Activated CD4-positive, alpha-beta T cell treated with anti-CD3 and anti-CD28 coated beads, Interleukin-2, amount 50 U/mL, for 24 hours (primary cell): ENCODE results near the gene HSCB.
"Not testable (repeated sequence)": the region's sequence is repeated elsewhere in the genome, so short reads cannot be mapped to it uniquely, and the experiment has no call there.

Source experiments
- DNase-seq, 2 donors: peaks; one replicate each; pipeline ENCODE4 v3.0.0-alpha.2; 2020; ENCODE audit warnings: low read depth in 1 of 2, low spot score in 1 of 2

Gene HSCB

DNA sequence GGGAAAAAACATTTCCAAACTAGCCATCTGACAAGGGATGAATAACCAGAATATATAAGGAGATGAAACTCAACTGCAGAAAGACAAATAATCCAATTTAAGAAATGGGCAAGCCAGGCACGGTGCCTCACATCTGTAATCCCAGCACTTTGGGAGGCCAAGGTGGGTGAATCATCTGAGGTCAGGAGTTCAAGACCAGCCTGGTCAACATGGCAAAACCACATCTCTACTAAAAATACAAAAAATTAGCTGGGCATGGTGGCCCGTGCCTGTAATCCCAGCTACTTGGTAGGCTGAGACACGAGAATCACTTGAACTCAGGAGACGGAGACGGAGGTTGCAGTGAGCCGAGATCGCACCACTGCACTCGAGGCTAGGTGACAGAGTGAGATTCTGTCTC is 3.0 kb upstream of the HSCB start:
- DNase-seq = not testable (repeated sequence)

DNA sequence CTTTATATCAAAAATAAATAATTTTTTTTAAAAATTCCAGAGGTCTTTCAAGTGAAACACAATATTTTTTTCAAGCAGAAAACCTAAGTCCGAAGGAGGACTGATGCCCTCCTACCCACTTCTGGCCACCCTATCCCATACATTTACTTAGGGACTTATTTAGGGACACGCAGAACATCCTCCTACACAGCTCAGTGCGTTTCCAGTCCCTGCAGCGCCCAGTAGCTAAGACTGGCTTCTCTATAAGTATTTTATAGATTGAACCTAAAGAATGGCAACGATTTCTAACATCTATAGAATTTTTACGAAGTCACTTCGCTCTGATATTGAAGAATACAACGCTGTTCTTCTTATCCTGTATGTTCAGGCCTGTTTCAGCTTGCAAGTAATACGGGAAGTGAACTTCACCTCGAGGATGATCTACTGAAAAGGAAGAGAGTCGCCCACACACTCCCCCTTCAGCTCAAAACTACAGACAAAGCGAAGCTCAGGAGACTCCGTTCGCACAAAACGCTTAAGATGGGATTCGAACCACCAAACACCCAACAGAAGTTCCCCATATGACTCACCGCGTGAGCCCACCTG is 547 bp upstream of the HSCB start:
- no peak for DNase-seq

DNA sequence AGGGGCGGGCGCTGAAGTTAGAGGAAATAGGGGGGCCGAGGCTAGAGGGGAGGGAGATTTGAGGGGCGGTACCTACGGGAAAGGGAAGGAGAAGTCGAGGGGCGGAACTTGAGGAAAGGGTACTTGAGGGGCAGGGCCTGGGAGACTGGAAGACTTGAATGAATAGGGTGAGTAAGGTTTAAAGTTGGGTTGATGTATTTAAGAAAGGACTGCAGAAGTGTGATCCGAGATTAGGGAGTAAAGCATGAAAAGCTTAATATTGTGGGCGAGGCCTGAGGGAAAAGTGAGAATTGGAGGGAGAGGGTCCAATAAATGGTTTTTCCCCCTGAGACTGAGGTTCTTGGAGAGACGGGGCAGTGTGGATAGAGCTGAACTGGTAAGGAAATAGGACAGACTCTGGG is 723 bp downstream of the HSCB start:
- DNase-seq = no peak

GRCh38 chr22:28743852-28744251 is 2.0 kb downstream of the HSCB start:
- DNase-seq = no peak

- no peak for DNase-seq
Observed at GRCh38 chr22:28750471-28750881, 8.6 kb downstream of the HSCB start.

DNA sequence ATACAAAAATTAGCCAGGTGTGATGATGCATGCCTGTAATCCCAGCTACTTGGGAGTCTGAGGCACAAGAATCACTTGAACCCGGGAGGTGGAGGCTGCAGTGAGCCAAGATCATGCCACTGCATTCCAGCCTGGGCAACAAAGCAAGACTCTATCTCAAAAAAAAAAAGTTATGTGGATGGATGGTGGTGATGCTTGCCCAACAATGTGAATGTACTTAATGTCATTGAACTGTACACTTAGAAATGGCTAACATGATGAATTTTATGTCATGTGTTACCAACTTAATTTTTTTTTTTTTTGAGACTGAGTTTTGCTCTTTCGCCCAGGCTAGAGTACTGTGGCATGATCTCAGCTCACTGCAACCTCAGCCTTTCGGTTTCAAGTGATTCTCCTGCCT is 12.7 kb downstream of the HSCB start:
- DNase-seq = not testable (repeated sequence)

GRCh38 chr22:28759861-28760560 is 18.2 kb downstream of the HSCB start:
- no peak for DNase-seq

- no peak for DNase-seq
Observed at GRCh38 chr22:28761449-28761755, 19.6 kb downstream of the HSCB start.

DNA sequence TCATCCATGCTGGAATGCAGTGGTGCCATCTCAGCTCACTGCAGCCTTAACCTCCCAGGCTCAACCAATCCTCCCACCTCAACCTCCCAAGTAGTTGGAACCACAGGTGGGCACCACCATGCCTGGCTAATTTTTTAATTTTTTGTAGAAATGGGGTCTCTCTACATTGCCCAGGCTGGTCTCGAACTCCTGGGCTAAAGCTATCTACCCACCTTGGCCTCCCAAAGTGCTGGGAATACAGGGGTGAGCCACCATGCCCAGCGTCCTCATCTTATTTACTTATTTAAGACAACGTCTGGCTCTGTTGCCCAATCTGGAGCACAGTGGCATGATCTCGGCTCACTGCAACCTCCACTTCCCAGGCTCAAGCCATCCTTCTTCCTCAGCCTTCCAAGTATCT is 20.2 kb downstream of the HSCB start:
- DNase-seq = not testable (repeated sequence)

DNA sequence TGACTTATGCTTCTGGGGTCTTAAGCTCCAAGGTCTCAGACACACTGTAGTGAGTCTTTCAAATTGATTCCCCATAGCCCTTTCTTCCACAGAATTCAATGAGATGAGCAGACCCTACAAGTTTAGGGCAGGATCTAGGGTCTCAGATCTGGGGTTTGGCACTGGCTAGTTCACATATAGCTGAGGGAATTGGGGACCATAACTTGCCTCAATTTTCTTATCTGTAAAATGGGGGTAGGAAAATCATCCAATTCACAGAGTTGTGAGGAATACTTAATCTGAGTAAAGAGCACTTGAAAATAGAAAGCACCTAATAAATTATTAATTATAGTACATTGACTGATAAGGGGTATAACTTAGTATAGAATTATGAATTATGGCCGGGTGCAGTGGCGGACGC is 24.8 kb downstream of the HSCB start:
- no peak for DNase-seq

DNA sequence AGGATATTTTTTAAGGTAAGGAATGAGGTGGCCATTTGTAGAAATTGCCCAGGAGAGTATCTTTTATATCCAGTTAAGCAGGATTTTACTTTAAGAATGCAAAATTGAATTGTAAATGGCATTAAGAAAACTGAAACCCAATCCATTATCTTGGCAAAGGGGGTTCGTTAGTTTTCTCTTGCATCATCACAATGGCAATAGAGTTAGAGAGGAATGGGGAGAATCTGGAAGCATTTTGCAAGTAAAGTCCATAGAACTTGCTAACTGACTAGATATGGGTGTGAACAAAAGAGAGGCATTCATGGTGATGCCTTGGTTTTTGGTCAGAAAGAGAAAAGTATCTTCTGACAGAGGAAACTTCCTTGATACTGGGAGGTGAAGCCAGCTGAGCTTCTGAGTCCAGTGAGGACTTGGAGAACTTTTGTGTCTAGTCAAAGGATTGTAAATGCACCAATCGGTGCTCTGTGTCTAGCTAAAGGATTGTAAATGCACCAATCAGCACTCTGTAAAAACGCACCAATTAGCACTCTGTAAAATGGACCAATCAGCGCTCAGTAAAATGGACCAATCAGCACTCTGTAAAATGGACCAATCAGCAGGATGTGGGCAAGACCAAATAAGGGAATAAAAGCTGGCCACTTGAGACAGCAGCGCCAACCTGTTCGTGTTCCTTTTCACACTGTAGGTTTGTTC is 27.0 kb downstream of the HSCB start:
- no peak for DNase-seq

GRCh38 chr22:28769394-28770085 is 27.7 kb downstream of the HSCB start:
- DNase-seq = no peak

DNA sequence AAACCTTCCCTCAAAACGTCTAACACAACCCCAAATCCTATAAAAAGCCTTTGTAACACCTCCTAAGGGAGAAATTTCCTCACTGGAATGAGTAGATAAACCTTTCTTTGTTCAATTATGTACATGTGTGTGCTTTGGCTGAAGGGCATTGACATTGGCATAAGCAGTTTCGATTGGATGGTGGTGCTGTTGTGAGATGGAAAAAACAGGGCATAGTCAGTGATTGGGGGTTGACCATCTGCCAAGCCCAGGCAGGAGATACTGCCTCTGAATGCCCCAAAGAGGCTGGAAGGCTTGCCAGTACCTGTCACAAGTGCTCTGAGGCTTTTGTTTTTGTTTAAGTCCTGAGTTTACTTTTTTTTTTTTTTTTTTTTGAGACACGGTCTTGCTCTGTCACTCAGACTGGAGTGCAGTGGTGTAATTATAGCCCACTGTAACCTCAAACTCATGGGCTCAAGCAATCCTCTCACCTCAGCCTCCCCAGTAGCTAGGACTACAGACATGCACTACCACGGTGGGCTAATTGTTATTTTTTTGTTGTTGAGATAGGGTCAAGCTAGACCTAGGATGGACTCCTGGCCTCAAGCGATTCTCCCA is 29.5 kb downstream of the HSCB start:
- no peak for DNase-seq

DNA sequence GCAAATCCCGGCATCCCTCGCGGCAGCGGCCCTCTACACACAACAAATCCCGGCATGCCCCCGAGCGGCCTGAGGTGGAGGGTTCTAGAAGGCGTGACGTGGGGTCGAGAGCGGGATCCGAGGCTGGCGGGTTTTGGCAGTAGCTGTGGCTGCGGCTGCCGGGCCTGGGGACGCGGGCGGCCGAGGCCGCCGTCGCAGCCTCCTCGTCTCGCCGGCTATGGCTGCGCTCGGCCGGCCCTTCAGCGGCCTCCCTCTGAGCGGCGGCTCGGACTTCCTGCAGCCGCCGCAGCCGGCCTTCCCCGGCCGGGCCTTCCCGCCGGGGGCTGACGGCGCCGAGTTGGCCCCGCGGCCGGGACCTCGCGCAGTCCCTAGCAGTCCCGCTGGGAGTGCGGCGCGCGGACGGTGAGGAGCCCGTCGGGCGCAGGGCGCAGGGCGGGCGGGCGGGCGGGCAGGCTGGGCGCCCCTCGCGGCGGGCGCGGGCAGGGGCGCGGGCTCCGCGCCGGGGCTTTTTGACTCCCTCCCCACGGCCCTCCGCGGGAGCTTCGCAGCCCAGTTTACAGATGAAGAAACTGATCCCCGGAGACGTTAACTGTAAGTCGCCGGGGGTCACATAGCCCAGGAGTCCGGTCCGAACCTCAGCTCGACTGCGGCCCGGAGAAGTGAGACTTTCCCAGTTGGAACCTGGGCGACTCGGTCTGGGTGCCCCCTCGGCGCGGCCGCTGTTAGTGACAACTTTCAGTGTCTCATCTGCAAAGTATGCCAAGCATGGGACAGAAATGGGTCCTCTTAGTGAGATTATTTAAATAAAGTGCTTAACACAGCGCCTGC is 31.0 kb downstream of the HSCB start, which contains the start of gene CCDC117:
CCDC117 (plus strand) TSS at position 63 of the 828 bp plus-strand sequence; CDS start at position 218, 155 bp downstream.
- peak; percentile 75 to 92 for DNase-seq

DNA sequence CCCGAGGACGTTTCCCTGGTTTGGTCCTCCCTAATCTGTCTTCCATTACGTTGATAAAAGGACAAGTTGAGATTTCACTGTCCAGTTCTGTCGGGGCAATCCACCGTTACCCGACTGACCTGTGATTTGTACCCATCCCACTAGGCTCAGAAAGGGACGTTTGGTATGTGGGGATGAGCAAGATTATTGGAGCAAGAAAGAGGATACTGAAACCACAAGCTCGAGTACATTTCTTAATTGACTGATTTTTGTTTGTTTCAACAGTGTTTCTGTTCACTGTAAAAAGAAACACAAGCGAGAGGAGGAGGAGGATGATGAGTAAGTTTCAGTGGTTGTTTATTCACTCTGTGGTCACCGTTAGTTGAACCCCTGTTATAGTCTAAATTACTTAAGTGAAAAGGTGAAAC is 31.6 kb downstream of the HSCB start:
- DNase-seq = peak in 1 of 2 donors; percentile 17

- DNase-seq = no peak
Observed at GRCh38 chr22:28774378-28774777, 32.5 kb downstream of the HSCB start.

DNA sequence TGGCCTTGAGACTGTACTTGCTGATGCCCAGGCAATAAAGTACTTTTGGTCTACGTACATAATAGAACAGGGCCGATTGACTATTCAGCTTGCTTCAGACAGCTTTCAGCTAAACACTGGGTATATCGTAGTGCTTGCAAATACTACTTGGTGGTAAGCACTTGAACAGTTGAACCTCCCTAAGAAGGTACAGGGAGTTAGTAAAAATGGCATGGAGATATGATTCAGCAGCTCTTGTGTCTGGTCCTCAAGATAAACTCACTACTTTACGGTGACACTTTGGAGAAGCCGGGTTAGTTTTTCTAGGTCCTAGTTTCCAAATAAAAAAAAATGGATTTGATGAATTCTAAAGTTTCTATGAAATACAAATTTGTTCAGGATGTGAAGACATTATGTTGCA is 38.0 kb downstream of the HSCB start:
- DNase-seq = no peak

- no peak for DNase-seq
Observed at GRCh38 chr22:28780296-28780695, 38.5 kb downstream of the HSCB start.

DNA sequence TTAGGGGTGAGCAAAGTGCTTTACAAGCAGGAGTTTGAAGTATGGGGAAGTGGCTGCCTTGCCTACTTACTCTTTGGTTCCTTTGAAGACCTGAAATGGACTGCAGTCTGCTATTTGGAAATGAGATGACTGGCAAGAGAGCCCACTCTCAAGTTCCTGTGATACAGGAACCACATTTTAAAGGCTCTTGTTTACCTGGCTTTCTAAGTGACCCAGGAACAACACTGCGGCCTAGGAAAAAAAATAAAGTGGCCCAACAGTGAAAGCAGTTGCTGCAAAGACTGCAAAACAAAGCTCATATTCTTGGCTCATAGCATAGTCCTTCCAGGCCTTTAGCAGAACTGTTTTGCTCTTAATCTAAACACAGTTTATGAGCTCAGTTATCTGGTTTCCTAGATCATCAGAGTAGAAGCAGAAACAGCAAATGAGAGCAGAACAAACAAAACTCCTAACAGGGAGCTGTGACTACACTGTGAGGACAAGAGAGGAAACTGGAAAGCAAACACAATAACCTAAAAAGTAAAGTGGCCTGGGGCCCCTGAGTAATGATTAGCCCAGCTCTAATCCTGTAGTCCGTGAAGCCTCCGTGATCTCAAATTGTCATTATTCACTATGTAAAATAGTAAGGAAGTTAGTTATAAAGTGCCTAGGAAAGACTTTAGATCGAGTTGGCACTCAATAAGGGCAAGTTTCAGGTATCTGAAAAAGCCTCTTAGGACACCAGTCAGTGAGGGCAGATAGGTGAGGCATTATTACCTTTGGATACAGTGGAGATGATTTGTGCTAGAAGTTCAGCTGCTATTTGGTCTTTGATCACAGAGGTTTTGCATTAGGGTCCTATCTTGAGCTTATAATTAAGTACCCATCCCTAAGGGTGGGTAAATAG is 42.2 kb downstream of the HSCB start:
- no peak for DNase-seq

DNA sequence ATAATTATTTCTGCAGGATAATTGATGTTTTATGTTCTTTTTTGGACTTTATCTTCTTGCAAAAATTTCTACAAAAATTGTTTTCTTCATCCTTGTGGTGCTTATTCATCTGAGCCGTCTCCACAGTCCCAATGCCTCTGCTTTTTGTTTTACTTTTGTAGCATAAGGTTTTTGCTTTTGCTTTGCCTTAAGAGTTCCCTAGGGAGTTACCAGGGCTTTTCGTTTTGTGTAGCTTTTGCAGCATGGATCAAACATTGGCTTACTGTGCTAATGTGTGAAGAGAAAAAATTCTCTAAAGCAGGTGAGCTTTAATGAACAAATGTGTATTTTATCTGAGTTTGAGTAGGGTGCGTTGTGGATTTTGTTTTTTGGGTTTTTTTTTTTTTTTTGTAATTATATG is 46.8 kb downstream of the HSCB start:
- DNase-seq = no peak
